ENCODE results near the gene KANSL1.

KANSL1 gene

DNA sequence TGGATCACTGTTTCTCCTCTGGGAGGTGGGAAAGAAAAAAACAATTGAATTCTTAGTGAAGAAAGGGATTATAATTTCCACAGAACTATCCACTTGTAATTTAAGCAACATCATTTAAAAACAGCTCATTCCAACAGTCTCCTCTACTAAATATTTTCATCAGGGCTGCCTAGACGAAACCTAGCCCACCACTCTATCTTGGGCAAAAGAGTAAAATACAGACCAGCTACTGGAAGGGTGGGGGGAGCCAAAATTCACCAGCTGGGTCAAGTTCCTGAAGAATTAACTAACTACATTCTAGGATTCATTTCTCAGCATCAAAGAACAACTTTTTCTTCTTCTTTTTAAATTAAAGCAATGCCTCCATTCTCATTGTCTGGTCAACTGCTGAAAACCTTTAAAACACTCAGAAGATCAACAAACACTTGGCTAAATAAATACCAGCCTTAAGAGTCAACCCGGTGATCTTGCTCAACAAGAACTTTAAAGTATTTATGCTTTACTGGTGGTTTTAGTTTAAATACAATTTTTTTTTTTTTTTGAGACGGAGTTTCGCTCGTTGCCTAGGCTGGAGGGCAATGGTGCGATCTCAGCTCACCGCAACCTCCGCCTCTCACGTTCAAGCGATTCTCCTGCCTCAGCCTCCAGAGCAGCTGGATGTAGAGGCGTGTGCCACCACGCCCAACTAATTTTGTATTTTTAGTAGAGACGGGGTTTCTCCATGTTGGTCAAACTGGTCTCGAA lies 25.2 kb downstream of the KANSL1 start:
- no peak for DNase-seq

DNA sequence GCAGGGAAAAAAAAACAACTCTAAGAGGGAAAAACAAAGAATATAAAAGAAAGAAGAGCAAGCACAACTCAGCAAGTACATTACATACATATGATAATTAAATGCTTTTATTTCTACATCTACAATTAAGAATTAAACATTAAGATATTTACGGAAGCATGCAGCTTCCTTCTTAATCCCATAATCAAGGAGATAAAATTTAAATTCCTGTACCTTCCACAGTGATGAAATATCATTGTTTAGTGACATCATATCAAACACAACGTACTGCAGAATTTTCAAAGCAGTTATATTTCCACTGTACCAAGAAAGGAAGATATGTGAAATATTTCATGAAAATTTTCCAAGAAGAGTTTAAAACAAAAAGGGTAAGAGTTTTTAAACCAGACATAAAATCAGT lies 26.0 kb downstream of the KANSL1 start:
- no peak for DNase-seq

DNA sequence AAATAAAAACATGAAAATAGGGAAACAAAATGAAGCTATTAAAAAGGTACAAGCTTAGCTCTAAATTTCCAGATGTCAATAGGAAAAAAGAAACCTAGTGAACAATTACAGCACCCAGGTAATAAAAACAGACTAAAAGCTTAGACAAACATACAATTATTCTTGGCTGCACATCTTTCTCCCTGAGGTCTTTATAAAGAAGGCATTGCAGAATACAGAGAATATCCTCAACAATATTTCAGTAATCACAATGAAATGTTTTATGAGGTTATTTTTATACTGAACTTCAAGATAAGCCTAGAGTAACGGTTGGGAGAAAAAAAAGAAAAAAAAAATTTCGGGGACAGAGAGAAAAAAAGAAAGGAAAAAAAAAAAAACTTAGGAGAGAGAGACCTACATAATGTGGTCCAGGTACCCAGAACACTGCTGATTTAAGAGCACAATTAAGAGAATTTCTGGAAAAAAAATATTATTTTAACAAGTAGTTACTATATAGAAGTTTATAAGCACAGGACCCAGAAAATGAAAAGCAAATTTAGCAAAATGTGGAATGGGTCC lies 26.5 kb downstream of the KANSL1 start:
- no peak for DNase-seq

DNA sequence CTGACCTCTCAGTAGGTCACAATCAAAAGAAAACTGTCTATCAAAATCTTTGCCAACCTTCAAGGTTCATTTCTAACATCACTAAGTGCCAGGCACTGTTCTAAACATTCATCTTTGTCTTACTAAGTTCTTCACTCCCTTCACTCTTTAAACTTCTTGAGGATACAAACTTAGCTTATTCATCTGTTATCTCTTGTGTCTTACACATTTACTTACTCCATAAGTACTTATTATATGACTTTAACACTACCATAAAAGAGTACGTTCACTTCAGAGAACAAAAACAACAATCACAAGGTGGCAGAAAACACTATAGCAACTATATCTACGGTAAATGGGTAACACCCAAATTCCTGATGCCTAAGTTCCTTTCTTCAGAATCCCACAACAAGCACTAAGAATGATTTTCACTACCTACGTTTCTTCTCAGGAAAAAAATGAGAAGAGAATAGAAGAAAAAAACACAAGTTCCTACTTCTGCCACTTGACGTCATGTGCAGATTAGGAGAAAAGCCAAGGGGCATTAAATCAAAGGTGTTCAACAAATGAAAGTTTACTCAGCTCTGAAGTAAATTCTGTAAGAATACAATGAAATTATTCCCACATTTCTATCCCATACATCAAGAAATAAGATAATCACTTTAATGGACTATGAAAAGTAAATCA lies 29.2 kb downstream of the KANSL1 start:
- DNase-seq, result no peak

DNA sequence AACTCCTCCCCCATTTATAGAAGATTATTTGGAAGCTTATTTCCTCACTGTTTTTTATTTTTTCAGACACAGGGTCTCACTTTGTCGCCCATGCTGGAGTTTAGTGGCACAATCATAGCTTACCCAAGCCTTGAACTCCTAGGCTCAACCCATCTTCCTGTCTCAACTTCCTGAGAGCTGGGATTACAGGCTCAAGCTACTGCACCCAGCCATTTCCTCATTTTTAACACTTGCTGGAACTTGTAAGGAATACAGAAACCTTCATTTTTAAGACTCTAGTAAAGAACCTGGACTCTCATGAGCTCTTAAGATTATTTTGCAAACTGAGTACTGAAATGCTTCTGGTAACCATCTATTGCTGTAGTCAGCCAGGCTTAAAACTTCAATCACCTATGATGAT lies 29.9 kb downstream of the KANSL1 start:
- no peak for DNase-seq

DNA sequence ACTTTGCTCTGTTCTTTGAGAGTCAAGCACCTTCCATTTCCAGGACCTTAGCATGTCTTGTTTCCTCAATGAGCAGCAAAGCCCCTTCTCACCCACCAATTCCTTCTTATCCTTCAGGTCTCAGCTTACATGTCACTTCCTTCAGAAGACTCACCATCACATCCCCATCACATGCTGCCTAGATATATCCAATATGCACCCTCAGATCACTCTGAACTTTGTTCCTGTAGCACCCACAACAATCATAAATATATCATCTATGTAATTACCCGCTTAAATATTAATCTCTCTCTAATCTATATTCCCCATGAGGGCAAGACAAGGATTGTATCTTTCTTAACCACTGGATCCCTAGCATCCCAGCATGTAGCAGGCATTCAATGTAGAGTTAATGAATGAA lies 30.4 kb downstream of the KANSL1 start:
- DNase-seq, result no peak

DNA sequence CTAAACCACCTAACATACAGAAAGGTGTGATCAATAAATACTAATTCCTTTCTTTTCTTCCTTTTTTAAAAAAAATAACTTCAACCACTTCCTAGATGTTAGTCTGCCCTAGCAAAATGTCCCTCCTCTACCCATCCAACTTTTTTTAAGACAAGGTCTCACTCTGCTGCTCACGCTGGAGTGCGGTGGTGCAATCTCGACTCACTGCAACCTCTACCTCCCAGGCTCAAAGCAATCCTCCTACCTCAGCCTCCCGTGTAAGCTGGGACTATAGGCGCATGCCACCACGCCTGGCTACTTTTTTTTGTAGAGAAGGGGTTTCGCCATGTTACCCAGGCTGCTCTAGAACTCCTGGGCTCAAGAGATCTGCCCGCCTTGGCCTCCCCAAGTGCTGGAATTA lies 33.1 kb downstream of the KANSL1 start:
- DNase-seq, result no peak

DNA sequence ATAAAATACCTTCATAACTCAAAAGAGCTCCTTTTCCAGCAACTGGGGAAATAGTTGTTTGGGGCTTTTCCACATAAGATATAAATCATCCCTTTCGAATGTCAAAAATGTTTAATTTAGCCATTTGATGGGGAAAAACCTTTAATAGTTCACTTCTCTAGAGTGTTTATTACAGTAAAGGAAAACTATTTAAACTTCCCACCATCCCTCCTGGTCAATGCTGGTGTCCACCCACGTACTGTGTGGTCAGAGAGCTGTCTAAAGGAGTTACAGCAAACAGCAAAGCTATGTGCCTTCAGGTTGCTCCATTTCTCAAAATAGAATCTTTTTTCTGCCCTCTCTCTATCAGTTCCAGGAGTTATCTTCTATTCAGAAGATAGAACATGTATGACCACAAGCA lies 33.5 kb downstream of the KANSL1 start:
- DNase-seq, result no peak

DNA sequence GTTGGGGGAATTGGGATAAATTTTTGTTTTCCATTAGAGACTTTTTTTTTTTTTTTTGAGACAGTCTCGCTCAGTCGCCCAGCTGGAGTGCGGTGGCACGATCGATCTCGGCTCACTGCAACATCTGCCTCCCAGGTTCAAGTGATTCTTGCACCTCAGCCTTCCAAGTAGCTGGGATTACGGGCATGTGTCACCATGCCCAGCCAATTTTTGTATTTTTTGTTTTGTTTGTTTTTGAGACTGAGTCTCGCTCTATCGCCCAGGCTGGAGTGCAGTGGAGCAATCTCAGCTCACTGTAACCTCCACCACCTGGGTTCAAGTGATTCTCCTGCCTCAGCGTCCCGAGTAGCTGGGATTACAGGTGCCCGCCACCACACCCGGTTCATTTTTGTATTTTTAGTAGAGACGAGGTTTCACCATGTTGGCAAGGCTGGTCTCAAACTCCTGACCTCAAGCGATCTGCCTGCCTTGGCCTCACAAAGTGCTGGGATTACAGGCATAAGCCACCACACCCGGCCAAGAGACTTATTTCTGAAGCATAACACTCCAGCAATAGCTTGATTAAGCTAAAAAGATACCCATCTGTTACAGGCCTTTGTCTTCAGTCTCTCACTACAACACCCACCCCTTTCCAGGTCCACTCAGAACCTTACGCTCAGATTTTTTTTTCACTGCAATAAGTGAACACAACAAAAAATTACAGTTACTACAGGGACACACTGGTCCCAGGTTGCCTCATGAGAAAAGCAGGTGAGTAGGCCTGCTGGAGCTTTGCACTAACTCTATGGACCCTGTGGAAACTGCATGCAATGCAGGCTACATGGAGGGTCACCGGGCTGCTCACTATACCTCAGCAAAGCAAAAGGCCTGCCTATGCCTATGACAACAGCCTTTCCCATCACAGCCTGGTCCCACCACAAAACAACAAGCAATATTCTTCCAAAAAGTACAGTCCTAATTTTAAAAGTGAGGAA lies 34.6 kb downstream of the KANSL1 start:
- DNase-seq, result no peak

DNA sequence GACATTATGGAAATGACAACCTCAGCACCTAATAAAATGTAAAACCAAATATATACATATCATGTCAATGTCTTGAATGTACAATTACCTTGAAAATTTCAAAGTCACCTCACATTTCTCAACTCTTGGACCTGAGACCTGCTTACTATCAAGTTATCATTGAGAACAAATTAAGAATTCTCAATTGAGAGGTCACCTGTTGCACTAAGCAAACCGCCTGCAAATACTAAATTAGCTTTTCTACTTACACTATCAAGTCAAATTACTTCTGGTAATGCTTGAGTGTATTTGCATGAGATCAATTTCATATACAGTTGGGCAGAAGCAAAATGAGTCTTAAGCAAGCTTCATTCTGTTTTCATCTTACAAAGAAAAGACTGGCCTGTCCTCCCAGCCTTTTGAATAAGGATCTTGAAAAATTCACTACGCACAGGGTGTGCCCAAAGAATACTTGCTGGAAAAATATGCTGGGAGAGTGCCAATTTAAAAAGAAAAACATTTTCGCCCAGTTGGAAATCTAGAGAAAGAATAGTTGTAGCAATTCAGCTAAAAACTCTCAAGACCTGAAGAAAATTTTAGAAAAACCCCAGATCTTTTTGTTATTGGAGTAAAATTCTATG lies 35.7 kb downstream of the KANSL1 start:
- DNase-seq, result no peak

DNA sequence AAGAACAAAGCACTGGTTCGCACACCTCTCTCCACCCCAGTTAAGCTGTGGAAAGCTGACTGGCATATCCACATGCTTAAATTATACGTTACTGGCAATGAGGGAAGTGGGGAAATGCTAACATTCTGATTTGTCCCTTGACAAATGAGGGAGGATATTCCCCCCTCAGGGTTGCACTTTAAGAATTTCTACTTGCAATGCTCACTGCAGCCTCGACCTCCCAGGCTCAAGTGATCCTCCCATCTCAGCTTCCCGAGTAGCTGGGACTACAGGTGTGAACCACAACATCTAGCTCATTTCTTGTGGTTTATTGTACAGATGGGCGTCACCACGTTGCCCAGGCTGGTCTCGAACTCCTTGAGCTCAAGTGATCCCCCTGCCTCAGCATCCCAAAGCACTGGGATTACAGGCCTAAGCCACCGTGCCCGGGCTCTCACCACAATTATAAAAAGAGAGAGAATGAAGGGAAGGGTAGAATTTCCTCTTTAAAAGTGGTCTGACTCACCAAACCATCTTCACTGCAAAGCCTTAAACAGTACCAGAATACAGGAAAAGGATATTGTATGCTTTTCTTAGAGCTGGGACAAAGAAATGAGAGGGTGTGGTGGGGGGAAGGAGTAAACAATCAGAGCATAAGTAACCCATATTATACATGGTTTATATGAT lies 38.9 kb downstream of the KANSL1 start:
- DNase-seq, result no peak

DNA sequence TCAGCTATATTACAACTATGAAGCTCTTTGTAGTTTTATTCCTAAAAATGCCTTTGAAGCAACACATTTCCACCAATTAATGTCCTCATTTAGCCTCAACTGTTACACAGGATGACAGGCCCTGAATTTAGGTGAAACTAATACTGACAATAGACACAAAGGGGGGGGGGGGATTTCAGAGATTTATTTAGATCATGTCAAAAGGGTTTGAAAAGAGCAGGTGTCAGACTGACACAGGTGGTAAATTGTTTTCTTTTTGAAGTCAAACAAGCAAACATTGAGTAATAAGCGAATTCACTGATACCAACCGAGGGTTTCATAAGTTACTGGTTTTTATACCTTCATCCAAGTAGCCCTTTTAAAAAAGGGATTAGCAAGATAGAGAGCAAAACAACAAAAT lies 40.8 kb downstream of the KANSL1 start:
- DNase-seq, result no peak

DNA sequence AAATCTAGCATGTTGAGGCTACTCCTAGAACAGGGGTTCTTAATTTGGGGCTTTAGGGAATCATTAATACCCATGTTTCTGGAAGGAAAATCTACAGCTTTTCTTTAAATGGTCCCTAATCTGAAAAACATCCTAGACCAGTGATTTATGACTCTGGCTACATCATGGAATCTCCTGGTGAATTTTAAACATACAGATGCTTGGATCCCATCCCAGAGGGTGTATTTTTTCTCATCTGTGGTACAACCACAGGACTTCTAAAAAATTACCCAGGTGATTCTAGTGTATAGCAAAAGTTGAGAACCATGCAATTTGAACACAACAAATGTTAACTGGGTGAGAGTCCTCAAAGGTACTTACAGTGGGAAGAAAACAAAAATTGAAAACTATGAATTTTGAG lies 41.5 kb downstream of the KANSL1 start:
- no peak for DNase-seq

DNA sequence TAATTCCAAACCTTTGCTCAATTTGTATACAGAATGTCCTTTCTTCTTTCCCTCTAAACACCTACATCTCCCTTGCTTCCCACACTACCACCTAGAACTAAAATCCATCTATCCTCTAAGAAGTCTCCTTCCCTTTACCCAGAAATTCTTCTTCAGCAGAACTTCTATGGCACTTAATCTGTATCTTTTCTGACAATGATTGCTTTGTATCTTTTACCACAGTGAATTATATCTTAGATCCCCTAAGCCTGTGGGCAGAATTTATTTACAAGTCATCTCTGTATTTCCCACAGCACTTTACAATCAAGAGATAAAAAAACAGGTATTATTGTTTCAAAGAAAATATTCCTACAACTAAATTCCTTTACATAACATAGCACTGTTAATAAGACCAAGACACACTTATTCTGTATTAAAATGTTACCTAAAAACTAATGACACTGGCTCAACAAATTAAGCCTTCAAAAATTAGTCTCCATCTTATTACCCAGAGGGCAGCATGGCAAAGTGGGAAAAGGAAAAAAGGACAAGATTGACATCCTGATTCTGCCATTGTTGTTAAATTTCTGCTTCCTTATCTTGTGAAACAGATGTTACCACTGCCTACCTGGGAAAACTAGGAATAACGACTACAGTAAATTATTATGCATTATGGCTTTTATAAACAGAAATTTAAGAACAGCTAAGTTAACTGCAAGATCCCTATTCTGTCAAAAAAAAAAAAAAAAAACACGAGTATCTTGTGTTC lies 42.8 kb downstream of the KANSL1 start:
- DNase-seq, result no peak

DNA sequence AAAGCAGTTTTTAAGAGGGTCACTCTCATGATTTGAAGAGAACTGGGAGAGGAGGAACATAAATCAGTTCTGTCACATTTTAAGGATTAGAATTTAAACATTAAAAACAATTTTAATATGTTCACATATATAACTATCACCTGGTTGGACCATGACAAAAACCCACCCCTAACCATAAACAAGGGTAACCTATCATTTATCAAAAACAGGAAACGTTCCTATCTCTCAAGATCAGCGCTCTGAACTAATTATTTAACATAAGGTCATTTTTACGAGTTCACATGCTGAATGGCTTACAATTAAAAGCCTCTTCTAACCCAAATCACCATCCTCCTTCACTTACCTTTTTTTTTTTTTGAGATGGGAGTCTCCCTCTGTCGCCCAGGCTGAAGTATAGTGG lies 45.0 kb downstream of the KANSL1 start:
- no peak for DNase-seq

DNA sequence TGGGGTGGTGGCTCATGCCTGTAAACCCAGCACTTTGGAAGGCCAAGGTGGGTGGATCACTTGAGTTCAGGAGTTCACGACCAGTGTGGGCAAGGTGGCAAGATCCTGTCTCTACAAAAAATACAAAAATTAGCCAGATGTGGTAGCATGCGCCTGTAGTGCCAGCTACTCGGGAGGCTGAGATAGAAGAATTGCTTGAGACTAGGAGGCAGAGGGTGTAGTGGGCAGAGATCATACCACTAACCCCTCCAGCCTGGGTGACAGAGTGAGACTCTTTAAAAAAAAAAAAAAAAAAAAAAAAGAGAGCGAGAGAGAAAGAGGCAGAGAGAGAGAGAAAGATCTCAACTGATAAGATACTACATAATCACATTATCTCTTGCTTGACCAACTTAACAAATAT lies 45.9 kb downstream of the KANSL1 start:
- no peak for DNase-seq

DNA sequence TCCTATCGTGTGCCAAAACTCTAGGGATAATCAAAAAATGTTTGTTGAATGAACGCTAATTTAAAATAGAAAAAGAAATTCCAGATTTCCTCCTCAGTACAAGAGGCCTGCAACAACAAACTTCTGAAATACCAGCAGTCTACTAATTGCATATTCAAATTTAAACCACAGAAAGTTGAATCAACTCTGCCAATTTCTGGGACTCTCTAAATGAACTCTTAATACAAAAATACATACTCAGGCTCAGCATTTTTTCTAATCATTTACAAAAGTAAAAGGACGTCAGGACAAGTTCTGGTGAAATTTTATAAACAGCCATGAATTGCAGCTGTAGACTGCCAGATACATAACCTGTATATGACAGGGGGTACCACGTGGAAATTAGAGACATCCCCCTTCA lies 49.0 kb downstream of the KANSL1 start:
- no peak for DNase-seq

DNA sequence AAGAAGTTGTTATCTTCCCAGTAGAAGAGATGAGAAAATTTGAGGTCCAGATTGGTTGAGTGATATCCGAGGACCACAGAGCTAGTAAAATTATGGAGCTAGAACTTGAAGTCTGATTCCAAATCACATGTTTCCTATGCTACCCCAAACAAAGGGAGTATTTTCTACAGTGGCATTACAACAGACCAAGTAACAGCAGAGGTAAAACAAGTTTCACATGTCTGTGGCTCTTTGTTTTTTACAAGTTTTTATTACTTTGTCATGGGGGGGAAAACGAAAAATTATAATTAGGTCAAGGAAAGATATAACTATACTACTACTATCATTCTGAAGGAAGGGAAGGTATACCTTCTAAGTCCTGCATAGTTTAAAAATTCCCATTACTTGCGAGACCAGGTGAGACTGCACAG lies 49.4 kb downstream of the KANSL1 start:
- DNase-seq, result no peak

DNA sequence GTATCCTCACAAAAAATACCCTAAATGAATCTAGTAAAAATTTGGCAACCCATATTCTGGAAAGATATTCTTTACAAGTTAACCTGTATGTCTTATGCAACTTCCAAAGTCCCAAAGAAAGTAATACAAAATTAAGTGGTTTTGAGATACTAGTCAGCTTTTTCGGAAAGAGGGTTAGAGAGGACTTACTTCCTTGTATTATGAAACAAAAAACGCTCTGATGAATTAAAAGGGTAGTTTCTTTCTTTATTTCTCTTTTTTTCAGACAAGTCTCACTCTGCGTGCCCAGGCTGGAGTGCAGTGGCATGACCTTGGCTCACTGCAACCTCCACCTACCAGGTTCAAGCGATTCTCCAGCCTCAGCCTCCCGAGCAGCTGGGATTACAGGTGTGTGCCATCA lies 51.6 kb downstream of the KANSL1 start:
- DNase-seq, result no peak

DNA sequence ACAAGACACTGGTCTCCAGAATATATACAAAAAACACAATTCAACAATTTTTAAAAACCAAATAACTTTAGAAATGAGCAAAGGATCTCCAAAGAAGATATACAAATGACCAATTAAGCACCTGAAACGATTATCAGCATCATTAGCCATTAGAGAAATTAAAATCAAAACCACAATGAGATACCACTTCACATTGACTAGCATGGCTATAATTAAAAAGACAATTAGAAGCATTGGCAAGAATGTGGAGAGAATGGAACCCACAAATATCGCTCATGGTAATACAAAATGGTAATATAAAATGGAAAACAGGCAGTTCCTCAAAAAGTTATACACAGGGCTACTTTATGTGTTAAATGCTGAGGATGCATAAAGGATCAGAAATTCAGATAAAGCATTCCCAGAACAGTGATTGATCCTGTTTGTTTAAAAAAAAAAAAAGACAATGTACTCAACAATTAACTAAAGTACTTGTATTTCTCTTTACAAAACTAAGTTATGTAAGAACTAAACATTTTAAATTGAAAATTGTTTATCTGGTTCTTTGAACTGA lies 52.5 kb downstream of the KANSL1 start:
- no peak for DNase-seq
